ENCODE results near the gene ASF1A. TPM values are rescaled to one million over a fixed set of nuclear protein-coding genes. Genes with fewer than 3 reads are reported as not detected.
A peak's percentile ranks its signal among the peaks of the same experiment; 100 is the strongest.

Gene ASF1A
- total and polyA plus RNA-seq, 2 experiments from 2014 or later: 25.4 to 72.2 TPM

GRCh38 chr6:118895261-118895560, 1.3 kb downstream of the ASF1A start:
- H2AFZ ChIP-seq: no peak overlapping the region
- peaks cover 77% of the 10 kb centered on the region for H3K79me2 ChIP-seq (replicated peaks; ENCODE audit: insufficient read depth)
- peaks cover 47% of the 10 kb centered on the region for H3K4me1 Mint-ChIP-seq

More at GRCh38 chr6:118895261-118895560, 1.3 kb downstream of the ASF1A start:
- Histone ChIP-seq H3K4me1 (ENCODE audit: insufficient read depth) (peaks cover 43% of the 10 kb centered on the region), H3K4me2 (peak overlapping the region; percentile 80), H3K9me2 (ENCODE audit: insufficient read depth) (no peaks in the 10 kb centered on the region), H4K20me1 (replicated peaks; ENCODE audit: insufficient read depth) (peaks cover 11% of the 10 kb centered on the region; the same call in 1 of the 2 replicates), H3K4me3 (peak overlapping the region; percentile 88), H3K27me3 (ENCODE audit: insufficient read depth) (no peaks in the 10 kb centered on the region), H3K36me3 (ENCODE audit: insufficient read depth) (no peaks in the 10 kb centered on the region), H3F3A (replicated peaks; ENCODE audit: low read depth) (no peaks in the 10 kb centered on the region), H3K27ac (ENCODE audit: low read depth) (peak overlapping the region; percentile 95)
- no peaks in the 10 kb centered on the region for H3K9me3 Mint-ChIP-seq
- peaks cover 12% of the 10 kb centered on the region for H3K27me3 Mint-ChIP-seq (ENCODE audit: insufficient read depth, low read depth, poor library complexity)
- no peak for DNase-seq (ENCODE audit: low spot score)
- peak overlapping the region; percentile 90 for H3K4me3 Mint-ChIP-seq
- no peak for ATAC-seq
- TF ChIP-seq JUNB (IDR thresholded peaks at IDR 0.05; ENCODE audit: unreplicated experiment): no peak
- no peak for TF ChIP-seq ZNF331 (CRISPR knock-in tag; IDR thresholded peaks at IDR 0.05; ENCODE audit: low read depth)
- no peak for TF ChIP-seq POLR2AphosphoS5 (IDR thresholded peaks at IDR 0.05; ENCODE audit: low read depth)
- TF ChIP-seq REST (IDR thresholded peaks at IDR 0.05; ENCODE audit: unreplicated experiment): no peak
- no peak for TF ChIP-seq CTCF (conservative IDR thresholded peaks at IDR 0.05; ENCODE audit: low read depth in 2 of 2)
- no peak for TF ChIP-seq STAT1 (IDR thresholded peaks at IDR 0.05; ENCODE audit: unreplicated experiment)
- TF ChIP-seq ZNF462 (CRISPR knock-in tag; IDR thresholded peaks at IDR 0.05): no peak
- no peak for TF ChIP-seq NANOG (IDR thresholded peaks at IDR 0.05; ENCODE audit: borderline replicate concordance)
- no peak for TF ChIP-seq CREB1 (CRISPR knock-in tag; IDR thresholded peaks at IDR 0.05; ENCODE audit: low read depth)
- no peak for TF ChIP-seq EZH2 (IDR thresholded peaks at IDR 0.05; ENCODE audit: low read depth, unreplicated experiment)
- no peak for TF ChIP-seq ETS1 (IDR thresholded peaks at IDR 0.05)
- no peak for TF ChIP-seq ZNF114 (CRISPR knock-in tag; IDR thresholded peaks at IDR 0.05)
- no peak for TF ChIP-seq EZH2phosphoT487 (IDR thresholded peaks at IDR 0.05; ENCODE audit: unreplicated experiment)
- peak overlapping the region; percentile 95 for H3K27ac Mint-ChIP-seq
- H3K36me3 Mint-ChIP-seq (ENCODE audit: low read depth): peaks cover 32% of the 10 kb centered on the region
